Transverse colon (tissue), 4 donors: Measurements from ENCODE around the gene UGT2B7. TPM values are rescaled to one million over a fixed set of nuclear protein-coding genes. Genes with fewer than 3 reads are reported as not detected.

Source experiments
- DNase-seq: peaks from one replicate; pipeline ENCODE4 v3.0.0-alpha.2; 2019
- H3K27ac ChIP-seq, 4 donors: fragments of 200-600 bp; sonication (generic); 2 replicates each; pipeline ENCODE4 v1.5.1; 2016 to 2018; ENCODE audit warnings: inconsistent platforms in 4 of 4
- H3K27me3 ChIP-seq: fragments of 200-600 bp; sonication (generic); 2 replicates; pipeline ENCODE4 v1.5.1; 2017; ENCODE audit warnings: inconsistent platforms
- H3K36me3 ChIP-seq, 4 donors: fragments of 200-600 bp; sonication (generic); 2 replicates each; pipeline ENCODE4 v1.5.1; 2017 to 2019; ENCODE audit warnings: inconsistent platforms in 4 of 4
- H3K4me1 ChIP-seq, 4 donors: fragments of 200-600 bp; sonication (generic); 2 replicates each; pipeline ENCODE4 v1.5.1; 2017 to 2020; ENCODE audit warnings: inconsistent platforms in 4 of 4
- H3K4me3 ChIP-seq, 4 donors: fragments of 200-600 bp; sonication (generic); 1 replicate in 1 of 4; 2 replicates in 3 of 4; pipeline versions ENCODE4 v1.5.1 to v1.6.1; 2017 to 2019; ENCODE audit warnings: inconsistent platforms in 4 of 4
- H3K9me3 ChIP-seq, 2 donors: fragments of 200-600 bp; sonication (generic); 2 replicates each; pipeline ENCODE4 v1.5.1; 2017 to 2019; ENCODE audit warnings: inconsistent platforms in 2 of 2
- CTCF ChIP-seq, 5 experiments: fragments of 200-600 bp in 3 of 5; fragments of 450-650 bp in 2 of 5; sonication (generic) in 3 of 5; IDR thresholded peaks; 1 replicate in 2 of 5; 2 replicates in 3 of 5; pipeline ENCODE4 v1.5.1; 2016 to 2017; ENCODE audit warnings: antibody characterized with exemption in 5 of 5, inconsistent platforms in 3 of 5, mild to moderate bottlenecking in 2 of 5, moderate library complexity in 1 of 5
- EP300 ChIP-seq: sonication (generic); formaldehyde crosslinking; IDR thresholded peaks from one replicate; pipeline ENCODE4 v1.6.1; 2017; ENCODE audit warnings: antibody characterized with exemption, low read depth
- POLR2A ChIP-seq: fragments of 450-650 bp; IDR thresholded peaks from one replicate; pipeline ENCODE4 v1.6.1; 2016; ENCODE audit warnings: antibody characterized with exemption, mild to moderate bottlenecking, moderate library complexity
- POLR2AphosphoS5 ChIP-seq, 3 donors: sonication (generic); formaldehyde crosslinking; IDR thresholded peaks; one replicate each; pipeline ENCODE4 v1.6.1; 2016; ENCODE audit warnings: antibody characterized with exemption in 3 of 3
- WGBS, 2 donors: methylation state at CpG; one replicate each; pipeline ENCODE4 v1.1.5; 2018; ENCODE audit warnings: low coverage in 1 of 2; 5-methylcytosine and 5-hydroxymethylcytosine counted together
- in situ Hi-C, 4 donors: fragments of 200-750 bp; cut with MboI; loops; one replicate each; pipeline versions ENCODE4 v1.15.0 to v1.15.1; 2017; ENCODE audit warnings: low sequenced_read_pairs in 3 of 4, low pct_ligation_motif_present in 1 of 4, low pct_unique_long_range_greater_than_20kb in 1 of 4
- intact Hi-C: fragments of 100-400 bp; cut with DNase I; formaldehyde crosslinking; loops from one replicate; pipeline ENCODE4 v1.15.1; 2023; ENCODE audit warnings: low total_unique reads
- total RNA-seq, 4 donors: library from RNA; depleted of rRNA; stranded (reverse); fragments of >200 nt; gene quantifications; one replicate each; pipeline ENCODE4 v1.1.0, GENCODE V29; 2016

The UGT2B7 gene
- total RNA-seq, 4 donors from 2014 or later = 2.4 to 8.7 (median 5.6) TPM; not detected in 1

- in situ Hi-C loops = no loop called here
- TF ChIP-seq EP300 = no peak
- no peak for TF ChIP-seq POLR2AphosphoS5 (IDR thresholded peaks at IDR 0.05)
- no peak for TF ChIP-seq POLR2A
- TF ChIP-seq CTCF (IDR thresholded peaks at IDR 0.05) = no peak
Observed at GRCh38 chr4:69088473-69088872, 7.8 kb upstream of the UGT2B7 start.

GRCh38 chr4:69089388-69089787 is 6.9 kb upstream of the UGT2B7 start:
- Histone ChIP-seq H3K4me3 (no peak overlapping the region), H3K9me3 (no peaks in the 10 kb centered on the region), H3K4me1 (no peaks in the 10 kb centered on the region), H3K36me3 (no peaks in the 10 kb centered on the region), H3K27ac (no peak overlapping the region), H3K27me3 (no peaks in the 10 kb centered on the region)
- intact Hi-C loops (no loop called here), in situ Hi-C loops (no loop called here)
- no peak for TF ChIP-seq POLR2AphosphoS5 (IDR thresholded peaks at IDR 0.05)
- DNase-seq = no peak
- WGBS, 2 donors = 56 to 59% methylated on average over 1 of the region's 1 CpG

More at GRCh38 chr4:69088473-69088872, 7.8 kb upstream of the UGT2B7 start:
- no peak for DNase-seq
- Histone ChIP-seq H3K4me1 (no peaks in the 10 kb centered on the region), H3K27me3 (no peaks in the 10 kb centered on the region), H3K9me3 (no peaks in the 10 kb centered on the region), H3K4me3 (no peak overlapping the region), H3K36me3 (no peaks in the 10 kb centered on the region), H3K27ac (no peak overlapping the region)
- 78% methylated on average over 2 of the region's 2 CpGs; no CpG with 5 or more reads in 1 of the 2 donors for WGBS, 2 donors
- intact Hi-C loops = no loop called here

- DNase-seq = no peak
- 66 to 75% methylated on average over 1 of the region's 1 CpG for WGBS, 2 donors
- no peaks in the 10 kb centered on the region for H3K36me3 ChIP-seq
- H3K27me3 ChIP-seq = no peaks in the 10 kb centered on the region
- peaks cover 0 to 15% (median 7%) of the 10 kb centered on the region in 4 donors for H3K4me1 ChIP-seq
- no peak overlapping the region for H3K27ac ChIP-seq
- TF ChIP-seq EP300 (no peak), POLR2AphosphoS5 (IDR thresholded peaks at IDR 0.05) (no peak), CTCF (IDR thresholded peaks at IDR 0.05) (no peak), POLR2A (no peak)
- H3K4me3 ChIP-seq = no peak overlapping the region
- H3K9me3 ChIP-seq = no peaks in the 10 kb centered on the region
- in situ Hi-C loops = no loop called here
- intact Hi-C loops = no loop called here
Observed at GRCh38 chr4:69092190-69092589, 4.1 kb upstream of the UGT2B7 start.

GRCh38 chr4:69092980-69093568 is 3.2 kb upstream of the UGT2B7 start:
- WGBS, 2 donors = 73% methylated on average over 6 of the region's 6 CpGs; no CpG with 5 or more reads in 1 of the 2 donors

More at GRCh38 chr4:69092980-69093568, 3.2 kb upstream of the UGT2B7 start:
- peaks cover 0 to 20% (median 7%) of the 10 kb centered on the region in 4 donors for H3K4me1 ChIP-seq
- H3K27ac ChIP-seq = no peak overlapping the region
- H3K27me3 ChIP-seq = no peaks in the 10 kb centered on the region
- TF ChIP-seq POLR2AphosphoS5 (IDR thresholded peaks at IDR 0.05) (no peak), EP300 (no peak), POLR2A (no peak), CTCF (IDR thresholded peaks at IDR 0.05) (no peak)
- no peak for DNase-seq
- no peaks in the 10 kb centered on the region for H3K9me3 ChIP-seq
- intact Hi-C loops = no loop called here
- no peak overlapping the region for H3K4me3 ChIP-seq
- no peaks in the 10 kb centered on the region for H3K36me3 ChIP-seq
- in situ Hi-C loops = no loop called here
